ENCODE results near the gene YWHAQ.

- TF ChIP-seq EZH2 (IDR thresholded peaks at IDR 0.05; ENCODE audit: insufficient read depth, low read length) (no peak), CTCF (IDR thresholded peaks at IDR 0.05; ENCODE audit: insufficient read depth, low read depth, low read length) (no peak)
These were observed 57.6 kb downstream of the YWHAQ start for GRCh38 chr2:9573013-9573720.

Measured in astrocyte (in vitro differentiated cells and primary cell).